Ovary (tissue), 10 donors: ENCODE results near the gene FXYD5. TPM values are rescaled to one million over a fixed set of nuclear protein-coding genes. Genes with fewer than 3 reads are reported as not detected.

Experiments
- DNase-seq, 5 donors: peaks; one replicate each; pipeline ENCODE4 v3.0.0-alpha.2; 2019 to 2020
- H3K27ac ChIP-seq, 2 donors: fragments of 200-600 bp; one replicate each; pipeline versions ENCODE4 v1.5.1 to v1.8.0; 2019 to 2022
- H3K27me3 ChIP-seq: fragments of 200-600 bp; one replicate; pipeline ENCODE4 v1.8.0; 2022
- H3K36me3 ChIP-seq: fragments of 200-600 bp; sonication (generic); one replicate; pipeline ENCODE4 v1.5.1; 2019
- H3K4me1 ChIP-seq: one replicate; pipeline ENCODE4 v1.8.1; 2013; ENCODE audit warnings: mild to moderate bottlenecking, moderate library complexity; ENCODE audit not compliant: insufficient read depth
- H3K4me3 ChIP-seq: fragments of 200-600 bp; sonication (generic); one replicate; pipeline ENCODE4 v1.5.1; 2017
- H3K9me3 ChIP-seq, 2 donors: fragments of 200-600 bp in 1 of 2; sonication (generic) in 1 of 2; one replicate each; pipeline versions ENCODE4 v1.5.1 to v1.8.1; 2013 to 2019; ENCODE audit warnings: mild to moderate bottlenecking in 1 of 2, moderate library complexity in 1 of 2
- CTCF ChIP-seq, 3 donors: fragments of 450-650 bp in 2 of 3; fragments of 200-600 bp in 1 of 3; IDR thresholded peaks; one replicate each; pipeline versions ENCODE4 v1.5.1 to v1.8.0; 2016 to 2022; ENCODE audit warnings: antibody characterized with exemption in 3 of 3, mild to moderate bottlenecking in 1 of 3
- EP300 ChIP-seq: sonication (generic); formaldehyde crosslinking; IDR thresholded peaks from one replicate; pipeline ENCODE4 v1.6.1; 2017; ENCODE audit warnings: antibody characterized with exemption
- POLR2A ChIP-seq: fragments of 450-650 bp; IDR thresholded peaks from one replicate; pipeline ENCODE4 v1.6.1; 2017; ENCODE audit warnings: antibody characterized with exemption, mild to moderate bottlenecking, moderate library complexity
- WGBS, 3 donors: extraction: QIAGEN DNeasy Blood & Tissue Kit in 1 of 3; methylation state at CpG; one replicate each; pipeline versions ENCODE4 v1.1.5 to v1.1.7; 2013 to 2017; 5-methylcytosine and 5-hydroxymethylcytosine counted together
- intact Hi-C, 4 donors: fragments of 100-400 bp; cut with DNase I; formaldehyde crosslinking; loops; one replicate each; pipeline versions ENCODE4 v1.11.0 to v1.15.1; 2022 to 2023
- long read RNA-seq, 3 donors: library from polyadenylated mRNA in 2 of 3; unstranded in 2 of 3; transcript quantifications; one replicate each; pipeline ENCODE4 v2.0.0 and lab custom pipeline, GENCODE V29; 2021 to 2026
- polyA plus RNA-seq, 2 donors: library from polyadenylated mRNA; stranded (reverse); fragments of 200-250 nt in 1 of 2; fragments of 350-450 nt in 1 of 2; fragmentation: Illumina TruSeq in 1 of 2; extraction: RNeasy Lipid Tissue Mini Kit (QIAGEN cat#74804) in 1 of 2; gene quantifications; one replicate each; pipeline ENCODE4 v1.2.3, GENCODE V29; 2013 to 2014
- total RNA-seq, 7 donors: library from RNA; depleted of rRNA in 2 of 7; stranded (reverse); fragments of >200 nt in 2 of 7; fragmentation: NEBNext Ultra II Directional in 3 of 7; extraction: Animal tissue kit (Norgen Biotek cat#: 25700) in 3 of 7; gene quantifications; one replicate each; pipeline versions ENCODE4 v1.1.0 to v1.2.4, GENCODE V29; 2016 to 2023
- donor health status: DM: no; HTN: no; CAD: no; lungs with moderate emphysema.
- donor health status: DM: no; HTN: no; CAD: no.
- donor health status: Bipolar disorder and iron deficiency.
- donor health status: DM: yes; HTN: yes; CAD: no.
- donor health status: DM: no; HTN: no; CAD: no.
- donor health status: DM: yes; HTN: yes; CAD: no.

FXYD5 gene
- total RNA-seq (10 to 100 TPM in 6 of 7 donors, 1 to 10 TPM in 1; 8.2 to 37.1 (median 17.9) TPM), polyA plus RNA-seq (10 to 100 TPM; 31.2 to 79.3 TPM)
- long read RNA-seq, donor 1, partial matches to known transcripts: 0 of 5 reads
- long read RNA-seq, donor 1, other reads (novel, unspliced or antisense): 0 of 5 reads
- long read RNA-seq, donor 2, transcript FXYD5-204 (9 exons, 872 nt): major isoform, 9 of 17 reads
- long read RNA-seq, donor 2, transcript FXYD5-201 (8 exons, 1,580 nt): minor isoform, 5 of 17 reads
- long read RNA-seq, donor 2, partial matches to known transcripts: 0 of 17 reads
- long read RNA-seq, donor 2, other reads (novel, unspliced or antisense): 0 of 17 reads
- long read RNA-seq, donor 3, transcript FXYD5-204 (9 exons, 872 nt): major isoform, 10 of 15 reads
- long read RNA-seq, donor 3, partial matches to known transcripts: 0 of 15 reads
- long read RNA-seq, donor 3, other reads (novel, unspliced or antisense): 4 of 15 reads

DNA sequence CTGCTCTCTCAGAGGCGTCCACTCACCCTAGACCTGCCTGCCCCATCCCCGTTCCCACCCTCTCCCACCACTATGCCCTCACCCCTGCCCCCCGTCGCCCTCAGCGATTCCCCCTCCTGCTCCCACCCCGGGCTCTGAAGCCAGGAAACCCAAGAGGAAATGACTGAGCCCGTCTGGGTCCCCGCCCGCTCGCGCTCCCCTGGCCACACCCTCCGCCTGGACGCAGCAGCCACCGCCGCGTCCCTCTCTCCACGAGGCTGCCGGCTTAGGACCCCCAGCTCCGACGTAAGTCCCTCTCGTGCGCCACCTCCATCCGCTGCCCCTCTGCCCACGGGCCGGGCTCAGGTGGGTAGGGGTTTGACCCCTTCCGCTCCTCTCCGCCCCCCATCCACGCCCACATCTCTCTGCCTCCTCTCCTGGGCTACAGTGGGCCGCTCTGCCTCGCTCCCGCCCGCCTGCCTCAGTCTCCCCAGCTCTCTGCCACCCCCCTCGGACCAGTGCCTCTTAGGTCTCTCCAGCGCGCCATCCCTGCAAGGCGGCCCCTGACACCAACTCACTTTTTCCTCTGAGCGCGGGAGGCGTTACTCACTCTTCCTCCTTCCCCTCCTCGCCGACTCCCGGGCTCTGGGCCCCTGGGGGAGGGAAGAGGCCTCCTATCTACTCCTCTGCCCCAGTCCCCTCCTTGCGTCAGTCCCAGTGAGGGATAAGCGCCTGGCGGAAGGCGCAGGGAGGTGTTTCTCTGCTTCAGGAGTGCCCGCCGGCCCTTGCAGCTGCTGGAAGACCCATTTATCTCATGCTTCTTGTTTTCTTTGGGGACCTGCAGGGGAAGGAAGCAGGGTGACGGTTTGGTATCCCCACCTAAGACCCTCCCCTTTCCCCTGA lies at the start of gene FXYD5:
FXYD5 (plus strand) TSS at position 211 of the 882 bp plus-strand sequence. CDS start 816 bp downstream, outside the sequence.
- no peak for TF ChIP-seq EP300
- TF ChIP-seq CTCF (IDR thresholded peaks at IDR 0.05): no peak
- TF ChIP-seq POLR2A: no peak
- no peak within 1 kb of the TSS for H3K27ac ChIP-seq
- peak in 3 of 5 donors; percentile 38 to 58 (median 43) for DNase-seq
- H3K4me1 ChIP-seq: no peaks in the 10 kb centered on the region
- WGBS, 3 donors: 1 to 2% (median 1%) methylated on average over 47 to 49 of the region's 49 CpGs
- no peaks in the 10 kb centered on the region for H3K27me3 ChIP-seq
- intact Hi-C loops: no loop called here
- peak within 1 kb of the TSS; percentile 46 for H3K4me3 ChIP-seq
- H3K9me3 ChIP-seq: no peaks in the 10 kb centered on the region
- no peaks in the 10 kb centered on the region for H3K36me3 ChIP-seq

GRCh38 chr19:35105047-35105410 lies 49.5 kb upstream of the FXYD5 start:
- Histone ChIP-seq H3K4me1 (no peaks in the 10 kb centered on the region), H3K27ac (no peak overlapping the region), H3K36me3 (no peaks in the 10 kb centered on the region), H3K4me3 (no peak overlapping the region), H3K9me3 (no peaks in the 10 kb centered on the region), H3K27me3 (no peaks in the 10 kb centered on the region)
- WGBS, 3 donors: 96 to 98% (median 96%) methylated on average over 6 of the region's 6 CpGs
- TF ChIP-seq EP300 (no peak), CTCF (IDR thresholded peaks at IDR 0.05) (no peak), POLR2A (no peak)
- DNase-seq: no peak
- intact Hi-C loops: no loop called here

DNA sequence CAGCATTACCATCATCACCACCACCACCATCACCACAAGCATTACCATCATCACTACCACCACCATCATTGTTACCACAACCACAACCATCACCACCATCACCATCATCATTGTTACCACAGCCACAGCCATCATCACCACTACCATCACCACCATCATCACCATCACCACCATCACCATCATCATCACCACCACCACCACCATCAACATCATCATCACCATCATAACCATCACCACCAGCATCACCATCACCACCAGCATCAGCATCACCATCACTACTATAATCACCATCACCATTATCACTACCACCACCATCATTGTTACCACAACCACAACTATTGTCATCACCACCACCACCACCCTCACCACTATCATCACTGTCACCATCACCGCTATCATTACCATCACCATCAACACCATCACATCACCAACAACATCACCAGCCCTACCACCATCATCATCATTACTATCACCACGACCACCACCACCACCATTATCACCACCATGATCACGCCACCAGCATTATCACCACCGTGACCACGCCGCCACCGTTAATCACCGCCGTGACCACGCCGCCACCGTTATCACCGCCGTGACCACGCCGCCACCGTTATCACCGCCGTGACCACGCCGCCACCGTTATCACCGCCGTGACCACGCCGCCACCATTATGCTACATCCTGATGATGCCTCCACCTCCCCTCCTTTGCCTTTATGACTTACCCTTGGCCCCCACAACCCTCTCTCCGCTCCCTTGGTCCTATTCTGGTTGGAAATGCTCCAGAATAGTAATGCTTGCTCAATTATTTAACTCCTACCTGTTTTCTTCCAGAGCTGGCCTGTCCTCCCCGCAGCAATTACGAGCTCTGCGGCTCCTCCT lies 48.9 kb upstream of the FXYD5 start:
- Histone ChIP-seq H3K27ac (no peak overlapping the region), H3K36me3 (no peaks in the 10 kb centered on the region), H3K4me3 (no peak overlapping the region), H3K27me3 (no peaks in the 10 kb centered on the region), H3K9me3 (no peaks in the 10 kb centered on the region), H3K4me1 (no peaks in the 10 kb centered on the region)
- intact Hi-C loops: no loop called here
- WGBS, 3 donors: 84 to 88% (median 85%) methylated on average over 30 of the region's 30 CpGs
- DNase-seq: no peak
- TF ChIP-seq EP300 (no peak), POLR2A (no peak), CTCF (IDR thresholded peaks at IDR 0.05) (no peak)

- no peak overlapping the region for H3K27ac ChIP-seq
- H3K4me3 ChIP-seq: no peak overlapping the region
- no peaks in the 10 kb centered on the region for H3K9me3 ChIP-seq
- intact Hi-C loops: no loop called here
- no peaks in the 10 kb centered on the region for H3K36me3 ChIP-seq
- TF ChIP-seq EP300 (no peak), POLR2A (no peak), CTCF (IDR thresholded peaks at IDR 0.05) (no peak)
- DNase-seq: no peak
- no peaks in the 10 kb centered on the region for H3K27me3 ChIP-seq
- H3K4me1 ChIP-seq: no peaks in the 10 kb centered on the region
- 89 to 92% (median 90%) methylated on average over 9 of the region's 9 CpGs for WGBS, 3 donors
Measured at GRCh38 chr19:35106291-35106583, 48.3 kb upstream of the FXYD5 start.
